DMS79 (cell line): ENCODE results near the gene PLGRKT.
"Not testable (repeated sequence)": the region's sequence is repeated elsewhere in the genome, so short reads cannot be mapped to it uniquely, and the experiment has no call there.

Experiments
- DNase-seq: peaks from one replicate; lab custom pipeline; 2025; lab: John Stamatoyannopoulos, UW

PLGRKT gene

GRCh38 chr9:5375790-5376477, 61.8 kb downstream of the PLGRKT start:
- no peak for DNase-seq

GRCh38 chr9:5375091-5375490, 62.6 kb downstream of the PLGRKT start:
- no peak for DNase-seq

- no peak for DNase-seq
Measured at GRCh38 chr9:5364294-5365024, 73.3 kb downstream of the PLGRKT start.

GRCh38 chr9:5361326-5362010, 76.3 kb downstream of the PLGRKT start:
- DNase-seq: no peak

GRCh38 chr9:5360341-5360740, 77.4 kb downstream of the PLGRKT start:
- no peak for DNase-seq

GRCh38 chr9:5357431-5358105, 80.2 kb downstream of the PLGRKT start:
- DNase-seq: no peak

GRCh38 chr9:5355817-5356216, 81.9 kb downstream of the PLGRKT start:
- DNase-seq: no peak

- DNase-seq: no peak
Measured at GRCh38 chr9:5355226-5355625, 82.5 kb downstream of the PLGRKT start.

- DNase-seq: no peak
Measured at GRCh38 chr9:5354184-5354583, 83.5 kb downstream of the PLGRKT start.

GRCh38 chr9:5352637-5353248, 85.0 kb downstream of the PLGRKT start:
- no peak for DNase-seq

- DNase-seq: not testable (repeated sequence)
Measured at GRCh38 chr9:5338992-5339981, 98.4 kb downstream of the PLGRKT start, which contains the start of gene RLN1. TSS of gene RLN1 (minus strand) at chr9:5339876. CDS start at chr9:5339746, 130 bp downstream.

GRCh38 chr9:5336688-5337087, 101.0 kb downstream of the PLGRKT start:
- no peak for DNase-seq

- DNase-seq: not testable (repeated sequence)
Measured at GRCh38 chr9:5331276-5331675, 106.4 kb downstream of the PLGRKT start.

- DNase-seq: no peak
Measured at GRCh38 chr9:5326893-5327548, 110.7 kb downstream of the PLGRKT start.

- DNase-seq: no peak
Measured at GRCh38 chr9:5326187-5326586, 111.5 kb downstream of the PLGRKT start.

GRCh38 chr9:5321601-5322000, 116.1 kb downstream of the PLGRKT start:
- not testable (repeated sequence) for DNase-seq

GRCh38 chr9:5321058-5321457, 116.7 kb downstream of the PLGRKT start:
- DNase-seq: no peak

GRCh38 chr9:5316406-5316805, 121.3 kb downstream of the PLGRKT start:
- not testable (repeated sequence) for DNase-seq

GRCh38 chr9:5315187-5315923, 122.4 kb downstream of the PLGRKT start:
- DNase-seq: no peak
